Breast epithelium (tissue), 3 donors: ENCODE measurements around the gene ANKH.

Experiments used
- CTCF ChIP-seq, 3 donors: fragments of 450-650 bp; IDR thresholded peaks; one replicate each; pipeline ENCODE4 v1.5.1; 2016 to 2017; ENCODE audit warnings: antibody characterized with exemption in 3 of 3, mild to moderate bottlenecking in 3 of 3, moderate library complexity in 3 of 3
- POLR2AphosphoS5 ChIP-seq, 3 donors: sonication (generic); formaldehyde crosslinking; IDR thresholded peaks; one replicate each; pipeline ENCODE4 v1.6.1; 2017; ENCODE audit warnings: antibody characterized with exemption in 3 of 3

- TF ChIP-seq CTCF (IDR thresholded peaks at IDR 0.05): no peak
- no peak for TF ChIP-seq POLR2AphosphoS5 (IDR thresholded peaks at IDR 0.05)
Measured at GRCh38 chr5:14810928-14811572, 60.5 kb downstream of the ANKH start.
